Ishikawa (cell line): ENCODE data around the gene PRDM16.

Experiments
- CEBPB ChIP-seq: IDR thresholded peaks from 2 replicates; pipeline ENCODE4 v1.6.1; 2012
- CREB1 ChIP-seq: IDR thresholded peaks from 2 replicates; pipeline ENCODE4 v1.6.1; 2012; ENCODE audit warnings: low read depth
- EP300 ChIP-seq: IDR thresholded peaks from 2 replicates; pipeline ENCODE4 v1.6.1; 2012; ENCODE audit warnings: borderline replicate concordance
- FOXM1 ChIP-seq: IDR thresholded peaks from 2 replicates; pipeline ENCODE4 v1.6.1; 2012; ENCODE audit warnings: low read depth, borderline replicate concordance
- MAX ChIP-seq: IDR thresholded peaks from 2 replicates; pipeline ENCODE4 v1.6.1; 2012
- NFIC ChIP-seq: IDR thresholded peaks from 2 replicates; pipeline ENCODE4 v1.6.1; 2012
- RAD21 ChIP-seq: IDR thresholded peaks from 2 replicates; pipeline ENCODE4 v1.6.1; 2012; ENCODE audit warnings: low read depth
- REST ChIP-seq: IDR thresholded peaks from 2 replicates; pipeline ENCODE4 v1.6.1; 2012; ENCODE audit warnings: low read depth, mild to moderate bottlenecking
- TAF1 ChIP-seq: IDR thresholded peaks from 2 replicates; pipeline ENCODE4 v1.6.1; 2012; ENCODE audit warnings: low read depth, mild to moderate bottlenecking
- TCF12 ChIP-seq: IDR thresholded peaks from 2 replicates; pipeline ENCODE4 v1.6.1; 2012; ENCODE audit warnings: low read depth
- USF1 ChIP-seq: IDR thresholded peaks from 2 replicates; pipeline ENCODE4 v1.6.1; 2012
- YY1 ChIP-seq: IDR thresholded peaks from 2 replicates; pipeline ENCODE4 v1.6.1; 2012; ENCODE audit warnings: low read depth
- ZBTB7A ChIP-seq: IDR thresholded peaks from 2 replicates; pipeline ENCODE4 v1.6.1; 2012; ENCODE audit warnings: low read depth

- TF ChIP-seq ZBTB7A (no peak), RAD21 (no peak), CREB1 (no peak), TAF1 (no peak), MAX (no peak), CEBPB (no peak), YY1 (no peak), REST (no peak), FOXM1 (no peak), USF1 (no peak), EP300 (no peak), TCF12 (no peak), NFIC (no peak)
These were observed 310.9 kb downstream of the PRDM16 start for GRCh38 chr1:3379934-3380333.
